ENCODE measurements around the gene TMEM80. TPM values are rescaled to one million over a fixed set of nuclear protein-coding genes. Genes with fewer than 3 reads are reported as not detected.

The TMEM80 gene
- total and polyA plus RNA-seq, 2 of the 8 experiments (the other 6 are each of a cell fraction or from before 2014, with no cell fraction given): 8.0 to 16.3 TPM

DNA sequence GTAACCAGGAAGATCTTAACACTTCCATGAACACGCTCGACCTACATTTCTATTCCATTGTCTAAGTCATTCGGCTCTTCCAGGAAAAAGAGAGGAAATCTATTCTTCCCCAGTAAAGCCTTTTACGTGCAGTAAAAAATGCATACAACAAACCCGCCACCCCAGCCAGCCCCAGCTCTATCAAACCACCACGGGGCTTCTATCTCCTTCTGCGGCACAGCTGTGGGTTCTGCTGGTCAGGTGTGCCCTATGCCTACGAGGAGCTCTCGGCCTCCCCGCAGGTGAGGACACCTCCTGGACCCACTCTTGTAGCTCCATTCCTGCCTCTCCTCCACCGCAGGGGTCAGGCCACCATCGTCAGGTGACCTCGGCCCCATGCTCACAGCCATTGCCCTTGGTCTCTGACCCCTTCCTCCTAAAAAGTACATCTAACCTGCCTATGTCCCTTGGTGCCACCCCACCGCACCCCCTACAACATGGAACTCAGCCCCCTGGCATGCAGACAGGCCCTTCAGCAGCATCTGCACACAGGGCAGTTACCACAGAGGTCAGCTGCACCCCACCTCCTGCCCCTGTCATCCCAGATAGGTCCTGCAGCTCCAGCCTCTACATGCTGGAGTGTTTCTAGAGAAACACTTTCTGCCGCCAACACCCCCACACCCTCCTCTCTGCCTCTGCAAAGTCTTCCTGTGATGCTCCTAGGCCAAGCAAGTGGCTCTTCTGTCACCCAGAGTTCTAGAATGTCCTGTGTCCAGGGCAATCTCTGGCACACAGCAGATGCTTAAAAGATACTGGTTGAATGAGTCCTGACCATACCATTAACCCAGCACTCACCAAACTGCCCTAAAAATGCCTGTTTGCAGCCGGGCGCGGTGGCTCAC is 3.7 kb upstream of the TMEM80 start:
- peaks cover 0 to 22% (median 5%) of the 10 kb centered on the region in 4 experiments; a peak in 6 of 7 replicates for H3K4me1 ChIP-seq (replicated peaks in 1 of 4; ENCODE audit: control insufficient read depth in 3 of 4, insufficient read depth in 4 of 4, low read length in 3 of 4)
- H3K27me3 ChIP-seq (replicated peaks in 1 of 4; ENCODE audit: control insufficient read depth in 3 of 4, extremely low read depth in 1 of 4, insufficient read depth in 3 of 4, low read length in 3 of 4): no peaks in the 10 kb centered on the region
- no peak overlapping the region for H4K91ac ChIP-seq (replicated peaks; ENCODE audit: insufficient read length, low read length)
- ChIA-PET CTCF (ENCODE audit: partially characterized antibody) (interaction anchor here (0.7 to 2.1 kb wide), 7 partner anchors 10 to 65 kb away, joined by 3 to 10 read pairs (median 3); no protein-coding TSS in a partner anchor), POLR2A (ENCODE audit: partially characterized antibody) (interaction anchor here (1.0 to 2.8 kb wide), 6 partner anchors 12 to 56 kb away, joined by 3 to 9 read pairs (median 4); partner anchors contain the start of gene TALDO1)
- no peak overlapping the region for H2AK5ac ChIP-seq (ENCODE audit: low read depth, low read length)
- peaks cover 7% of the 10 kb centered on the region; the same call in 1 of the 2 replicates for H3K23me2 ChIP-seq (ENCODE audit: low read depth, low read length)
- H2BK5ac ChIP-seq (ENCODE audit: low read depth, low read length): no peak overlapping the region
- H3K56ac ChIP-seq (replicated peaks; ENCODE audit: insufficient read length, low read depth, low read length): no peak overlapping the region
- H3K9ac ChIP-seq (replicated peaks in 1 of 4; ENCODE audit: extremely low read depth in 1 of 4, low read depth in 3 of 4, low read length in 3 of 4): no peak overlapping the region
- H3K14ac ChIP-seq (ENCODE audit: insufficient read length): no peak overlapping the region
- no peak overlapping the region for H3K4ac ChIP-seq (replicated peaks; ENCODE audit: insufficient read length, low read depth, low read length)
- H3K18ac ChIP-seq (ENCODE audit: extremely low read depth, low read length): no peak overlapping the region; the same call in 1 of the 2 replicates
- no peak overlapping the region; the same call in 1 of the 2 replicates for H2BK20ac ChIP-seq (ENCODE audit: low read length)
- H4K20me1 ChIP-seq (replicated peaks in 1 of 2; ENCODE audit: control insufficient read depth in 1 of 2, insufficient read depth in 2 of 2, low read length in 2 of 2): peaks cover 10 to 15% of the 10 kb centered on the region in 2 experiments
- H3K27ac ChIP-seq (ENCODE audit: low read depth, low read length): no peak overlapping the region
- no peak overlapping the region for H4K5ac ChIP-seq (ENCODE audit: insufficient read length, low read depth, low read length)
- no peak overlapping the region for H3K23ac ChIP-seq (ENCODE audit: insufficient read length)
- WGBS, 2 experiments (ENCODE audit: extremely low coverage in 1 of 2, insufficient coverage in 1 of 2, insufficient read length in 1 of 2, insufficient replicate concordance in 2 of 2, low coverage in 1 of 2, low lambda C conversion rate in 2 of 2, missing lambda C conversion rate in 1 of 2): 93% methylated on average over 18 of the region's 18 CpGs; no CpG with 5 or more reads in 1 of the 2 experiments
- H3K4me2 ChIP-seq (ENCODE audit: insufficient read depth in 1 of 2, low read depth in 2 of 2, low read length in 2 of 2): no peak overlapping the region
- H2AFZ ChIP-seq (ENCODE audit: low read length): no peak overlapping the region
- H2BK120ac ChIP-seq (replicated peaks; ENCODE audit: low read depth, low read length): no peak overlapping the region
- no peak for DNase-seq (ENCODE audit: low read depth in 1 of 2, low spot score in 2 of 2)
- no peak for FAIRE-seq
- peaks cover 0 to 2% of the 10 kb centered on the region in 2 experiments; a peak in 1 of 4 replicates for H3K9me3 ChIP-seq (ENCODE audit: insufficient read depth in 2 of 2, low read depth in 1 of 2, low read length in 1 of 2)
- peaks cover 2 to 23% (median 11%) of the 10 kb centered on the region in 4 experiments; a peak in 7 of 8 replicates for H3K36me3 ChIP-seq (ENCODE audit: control insufficient read depth in 2 of 4, insufficient read depth in 4 of 4, low read length in 3 of 4)
- H3K79me1 ChIP-seq (ENCODE audit: low read depth, low read length): peaks cover 12% of the 10 kb centered on the region; the same call in 1 of the 2 replicates
- no peak overlapping the region for H3K4me3 ChIP-seq (ENCODE audit: extremely low read depth in 1 of 4, insufficient read depth in 2 of 4, low read depth in 3 of 4, low read length in 4 of 4)
- H4K8ac ChIP-seq (ENCODE audit: extremely low read depth, insufficient read depth, low read length): no peak overlapping the region; the same call in 1 of the 2 replicates
- peak overlapping the region; percentile 50; the same call in 1 of the 2 replicates for H2BK12ac ChIP-seq (ENCODE audit: low read depth, low read length)
- H3K79me2 ChIP-seq (ENCODE audit: control insufficient read depth in 1 of 2, insufficient read depth in 2 of 2, low read length in 2 of 2): peaks cover 5 to 33% of the 10 kb centered on the region in 2 experiments; a peak in 3 of 4 replicates
- H2BK15ac ChIP-seq (ENCODE audit: low read length): no peak overlapping the region
- TF ChIP-seq BACH1 (IDR thresholded peaks at IDR 0.05; ENCODE audit: low read length) (no peak), GTF2F1 (IDR thresholded peaks at IDR 0.05; ENCODE audit: borderline replicate concordance, low read depth, low read length) (no peak), CBX8 (IDR thresholded peaks at IDR 0.05; ENCODE audit: borderline replicate concordance, low read depth, low read length) (no peak), RAD21 (IDR thresholded peaks at IDR 0.05 in 1 of 2, conservative IDR thresholded peaks at IDR 0.05 in 1 of 2; ENCODE audit: low read depth in 2 of 2, low read length in 2 of 2) (no peak), PHF8 (conservative IDR thresholded peaks at IDR 0.05; ENCODE audit: low read depth, low read length) (no peak), EZH2 (IDR thresholded peaks at IDR 0.05; ENCODE audit: low read depth, low read length, severe bottlenecking) (no peak), ATF2 (IDR thresholded peaks at IDR 0.05; ENCODE audit: low read length) (no peak), TAF1 (IDR thresholded peaks at IDR 0.05; ENCODE audit: low read depth, low read length) (no peak)
